GM10248 (cell line): ENCODE measurements around the gene LNX1.

ENCODE experiments used
- CTCF ChIA-PET: fragments of 300-600 bp; sonication (Branson Sonifier 250); formaldehyde crosslinking; extraction: SDS; loops from one replicate; lab custom pipeline; 2021; ENCODE audit warnings: antibody characterized with exemption; lab: Yijun Ruan, JAX
- POLR2A ChIA-PET: fragments of 350-650 bp; sonication (Branson Sonifier 250); formaldehyde crosslinking; extraction: SDS; loops from one replicate; lab custom pipeline; 2020; ENCODE audit warnings: antibody characterized with exemption; lab: Yijun Ruan, JAX
- DNase-seq: peaks from one replicate; pipeline ENCODE4 v3.0.0; 2012; ENCODE audit errors: extremely low spot score
- CTCF ChIP-seq: IDR thresholded peaks from 2 replicates; pipeline ENCODE4 v1.5.1; 2012; ENCODE audit warnings: mild to moderate bottlenecking, low read depth; ENCODE audit errors: extremely low read depth, missing control alignments, control extremely low read depth

The LNX1 gene

GRCh38 chr4:53484911-53485657 is 106.2 kb downstream of the LNX1 start:
- TF ChIP-seq CTCF = no peak
- DNase-seq = no peak
- CTCF ChIA-PET = interaction anchor here (1.0 to 1.7 kb wide), 3 partner anchors 10 to 749 kb away, joined by 3 to 5 read pairs (median 5); no protein-coding TSS in a partner anchor
- POLR2A ChIA-PET = no interaction called here

GRCh38 chr4:53483250-53483649 is 108.0 kb downstream of the LNX1 start:
- TF ChIP-seq CTCF = no peak
- POLR2A ChIA-PET = no interaction called here
- CTCF ChIA-PET = no interaction called here
- DNase-seq = no peak

- DNase-seq = no peak
- ChIA-PET CTCF (interaction anchor here (1.5 to 2.5 kb wide), 2 partner anchors 8 to 31 kb away, joined by 4 to 14 read pairs; no protein-coding TSS in a partner anchor), POLR2A (no interaction called here)
- TF ChIP-seq CTCF = no peak
Measured at GRCh38 chr4:53481586-53481985, 109.7 kb downstream of the LNX1 start.

DNA sequence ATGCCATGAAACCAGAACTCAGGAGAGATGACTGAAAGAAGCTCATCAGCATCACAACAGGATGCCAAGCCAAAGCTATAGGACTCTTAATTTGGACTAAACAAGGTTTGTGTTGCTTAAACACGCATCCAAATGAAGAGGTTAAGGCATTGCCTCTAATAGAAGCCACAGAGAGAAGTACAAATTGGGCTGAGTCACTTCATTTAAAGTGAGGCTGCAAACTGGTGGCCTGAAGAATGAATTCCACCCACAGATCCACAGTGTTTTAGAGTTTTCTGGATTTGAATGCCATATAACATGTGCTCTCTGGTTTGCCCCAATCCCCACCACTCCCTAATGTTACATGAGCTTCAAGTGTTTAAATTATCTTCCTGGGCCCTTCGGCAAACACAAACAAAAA is 110.4 kb downstream of the LNX1 start:
- no peak for TF ChIP-seq CTCF
- no peak for DNase-seq
- ChIA-PET POLR2A (no interaction called here), CTCF (interaction anchor here (2.5 kb wide), 1 partner anchor 9 kb away, joined by 14 read pairs; no protein-coding TSS in a partner anchor)

- ChIA-PET CTCF (interaction anchor here (1.1 to 2.5 kb wide), 2 partner anchors 10 to 14 kb away, joined by 3 to 14 read pairs; no protein-coding TSS in a partner anchor), POLR2A (no interaction called here)
- TF ChIP-seq CTCF = no peak
- DNase-seq = no peak
Measured at GRCh38 chr4:53479736-53480525, 111.4 kb downstream of the LNX1 start.

DNA sequence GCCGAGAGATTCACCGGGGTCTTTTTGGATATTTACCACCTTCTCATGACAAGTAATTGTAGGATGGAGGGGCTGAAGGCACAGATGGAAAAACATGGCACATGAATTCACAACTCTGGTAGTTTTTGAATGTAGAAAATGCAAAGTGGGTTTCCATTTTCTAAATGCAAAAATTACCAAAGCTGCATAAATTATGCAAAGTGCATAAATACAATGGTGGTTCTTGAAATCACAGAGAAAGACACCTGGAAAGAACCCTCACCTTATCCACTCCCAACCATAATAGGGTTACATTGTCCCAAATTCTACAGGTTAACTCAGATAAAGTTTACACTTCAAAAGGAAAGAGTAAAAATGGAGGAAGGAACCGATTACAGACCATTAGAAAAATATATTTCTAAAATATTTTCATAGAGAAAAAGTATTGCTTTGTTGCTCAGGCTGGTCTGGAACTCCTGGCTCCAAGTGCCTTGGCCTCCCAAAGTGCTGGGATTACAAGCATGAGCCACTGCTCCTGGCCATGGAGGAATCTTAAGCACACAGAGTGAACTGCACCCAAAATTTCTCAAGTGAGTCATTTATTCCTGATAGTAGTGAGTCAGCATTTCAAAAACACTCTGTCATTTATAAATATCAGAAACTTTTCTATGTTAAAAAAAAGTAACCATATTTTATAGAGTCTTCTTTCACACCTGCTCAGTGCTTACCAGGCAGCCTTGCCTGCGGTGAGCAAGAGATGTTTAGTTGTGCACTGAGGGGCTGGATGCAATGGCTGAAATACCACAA is 112.4 kb downstream of the LNX1 start:
- POLR2A ChIA-PET = no interaction called here
- no peak for DNase-seq
- no peak for TF ChIP-seq CTCF
- CTCF ChIA-PET = interaction anchor here (2.5 kb wide), 1 partner anchor 11 kb away, joined by 14 read pairs; no protein-coding TSS in a partner anchor
